CD4-positive, alpha-beta T cell treated with Interleukin-2 at 100 ng/mL for 4 hours (primary cell): ENCODE measurements around the gene SH2D4B.

Source experiments
- DNase-seq: peaks from one replicate; pipeline ENCODE4 v3.0.0-alpha.2; 2020; ENCODE audit warnings: low spot score

Gene SH2D4B

DNA sequence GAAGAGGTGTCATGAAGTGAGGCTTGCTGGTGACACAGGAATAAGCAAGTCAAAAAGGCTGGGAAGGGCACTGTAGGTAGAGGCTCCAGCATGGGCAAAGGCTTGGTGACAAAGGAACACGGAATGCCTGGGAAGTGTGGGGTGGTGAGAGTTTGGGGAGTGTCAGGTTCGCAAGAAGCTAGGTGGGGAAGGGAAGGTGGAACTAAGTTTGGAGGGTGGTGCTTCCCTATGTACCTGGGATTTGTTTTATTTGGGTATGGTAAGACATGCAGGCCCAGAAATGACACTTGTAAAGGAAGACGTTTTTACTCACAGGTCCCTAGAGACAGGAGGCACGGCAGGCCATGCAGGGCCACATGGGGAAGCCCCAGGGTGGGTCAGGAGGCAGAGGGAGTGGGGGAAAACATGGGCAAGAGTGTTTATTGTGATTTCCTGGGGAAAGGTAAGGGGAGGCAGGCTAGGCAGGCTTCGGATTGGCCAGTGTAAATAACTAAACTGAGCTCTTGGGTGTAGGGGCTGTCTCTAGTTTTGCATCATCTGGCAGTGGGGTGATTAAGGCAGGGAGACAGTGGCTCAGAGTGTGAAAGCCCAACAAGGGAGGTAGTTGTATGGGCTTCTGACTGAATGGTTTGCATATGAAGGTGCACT, 52.1 kb downstream of the SH2D4B start:
- no peak for DNase-seq

DNA sequence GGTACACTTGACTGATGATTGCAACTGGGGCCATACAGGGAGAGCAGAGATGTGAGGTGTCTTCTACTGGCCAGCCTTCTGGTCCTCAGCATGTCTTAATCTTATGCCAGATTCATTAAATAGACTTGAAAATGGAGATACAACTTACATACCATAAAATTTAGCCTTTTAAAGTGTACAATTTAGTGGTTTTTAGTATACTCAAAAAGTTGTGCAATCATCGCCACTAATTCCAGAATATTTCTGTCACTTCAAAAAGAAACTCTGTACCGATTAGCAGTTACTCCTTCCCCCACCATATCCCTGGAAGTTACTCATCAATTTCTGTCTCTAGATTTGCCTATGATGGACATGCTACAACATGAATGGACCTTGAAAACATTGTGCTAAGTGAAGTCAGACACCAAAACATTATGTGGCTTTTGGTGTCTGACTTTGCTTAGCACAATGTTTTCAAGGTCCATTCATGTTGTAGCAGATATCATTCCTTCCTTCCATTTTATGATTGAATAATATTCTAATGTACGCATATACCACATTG, 53.0 kb downstream of the SH2D4B start:
- no peak for DNase-seq

DNA sequence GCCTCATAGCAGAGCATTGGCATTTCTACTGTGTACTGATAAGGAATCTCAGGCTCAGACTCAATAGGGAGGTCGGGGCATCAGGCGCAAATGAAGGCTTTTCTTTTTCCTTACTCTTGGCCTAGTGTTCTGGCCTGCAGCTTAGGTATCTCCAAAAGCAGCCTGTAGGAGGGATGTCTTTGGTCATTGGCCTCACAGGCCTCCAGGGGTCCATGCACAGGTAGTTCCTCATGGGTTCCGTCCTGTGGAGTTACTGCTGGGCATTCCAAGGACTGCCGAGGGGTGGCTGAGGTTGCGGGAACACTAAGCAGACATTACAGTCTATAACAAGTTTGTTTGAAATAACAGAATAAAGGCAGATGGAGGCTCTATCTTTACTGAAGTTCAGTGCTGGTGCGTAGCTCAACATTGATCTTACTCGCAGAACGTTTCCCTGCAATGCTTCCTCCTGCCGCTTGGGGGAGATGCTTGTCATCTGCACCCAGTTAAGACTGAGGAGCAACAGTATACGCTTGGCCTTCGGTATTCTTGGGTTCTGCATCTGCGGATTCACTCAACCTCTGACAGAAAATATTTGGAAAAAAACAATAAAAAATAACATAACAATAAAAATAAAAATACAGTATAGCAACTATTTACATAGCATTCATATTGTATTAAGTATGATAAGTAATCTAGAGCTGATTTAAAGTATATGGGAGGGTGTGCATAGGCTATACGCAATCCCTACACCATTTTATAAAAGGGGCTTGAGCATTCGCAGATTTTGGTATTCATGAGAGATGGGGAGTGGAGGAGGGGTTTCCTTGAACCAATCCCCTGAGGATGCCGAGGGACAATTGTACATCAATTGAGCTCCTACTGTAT, 58.9 kb downstream of the SH2D4B start:
- DNase-seq, result peak; percentile 57

DNA sequence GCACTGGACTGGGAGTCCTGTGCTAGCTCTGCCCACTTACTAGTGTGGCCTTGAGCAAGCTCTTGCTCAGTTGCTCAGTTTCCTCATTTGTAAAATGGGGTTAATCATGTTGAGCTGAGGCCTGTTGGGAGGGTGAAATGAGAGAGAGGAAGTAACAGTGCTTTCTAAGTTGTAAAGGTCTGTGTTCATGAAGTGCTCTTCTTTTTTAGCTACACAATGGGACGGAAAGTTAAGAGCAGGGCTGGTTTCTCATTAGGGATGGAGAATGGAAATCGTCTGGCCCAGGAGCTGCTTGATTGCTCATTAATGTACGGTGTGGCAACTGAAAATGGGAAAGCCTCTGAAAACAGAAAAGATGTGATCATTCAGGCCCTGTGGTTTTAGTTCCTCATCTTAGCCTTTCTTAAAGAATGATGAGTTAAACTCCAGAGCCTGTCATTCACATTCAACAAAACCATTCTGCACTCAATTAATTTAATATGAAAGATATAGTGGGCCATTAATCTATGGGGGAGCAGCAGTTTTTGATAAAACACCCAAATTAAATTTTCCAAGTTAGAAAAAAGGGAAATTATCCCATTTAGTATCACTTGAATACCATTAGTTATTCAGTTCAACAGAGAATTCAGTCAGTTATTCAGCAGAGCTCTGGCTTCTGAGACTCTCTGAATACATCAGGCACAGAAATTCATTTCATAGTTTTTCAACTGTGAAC, 60.5 kb downstream of the SH2D4B start:
- DNase-seq, result no peak

DNA sequence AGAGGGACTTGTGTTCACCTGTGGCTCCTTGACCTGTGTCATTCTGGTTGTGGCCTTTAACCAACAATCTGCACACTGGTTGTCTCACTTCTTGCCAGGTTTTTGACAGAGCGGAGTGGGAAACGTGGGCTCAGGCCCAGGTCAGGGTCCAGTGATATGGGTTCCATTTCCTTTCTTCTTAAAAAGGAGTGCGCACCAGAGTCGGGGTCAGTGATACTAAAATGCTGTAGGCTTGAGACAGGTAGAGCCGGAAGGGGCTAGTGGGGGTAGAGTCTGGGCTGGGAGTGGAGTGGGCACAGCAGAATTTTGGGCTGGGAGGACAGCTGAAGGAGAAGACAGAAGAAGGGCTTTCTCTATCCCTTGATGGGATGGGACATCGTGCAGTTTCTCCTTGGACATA, 61.2 kb downstream of the SH2D4B start:
- DNase-seq, result no peak

DNA sequence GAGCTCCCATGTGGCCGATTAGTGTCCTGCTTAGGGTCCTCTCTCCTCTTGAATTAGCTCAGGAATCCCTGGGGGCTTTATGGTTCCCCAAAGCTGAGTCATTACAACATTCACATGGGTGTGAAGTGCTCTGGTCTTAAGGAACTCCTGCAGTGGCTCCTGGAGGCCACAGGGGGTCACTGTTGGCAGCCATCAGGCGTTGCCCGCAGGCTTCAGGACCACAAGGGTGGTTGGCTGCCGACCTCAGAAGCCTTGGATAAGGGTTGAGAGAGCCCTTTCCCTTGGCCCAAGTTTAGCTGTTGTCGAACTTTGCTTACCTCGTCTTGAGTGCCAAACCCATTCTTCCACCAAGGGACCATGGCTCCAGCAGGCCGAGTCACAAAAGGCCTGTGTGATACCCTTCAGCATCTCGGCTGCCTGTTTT, 61.7 kb downstream of the SH2D4B start:
- DNase-seq, result peak; percentile 17

DNA sequence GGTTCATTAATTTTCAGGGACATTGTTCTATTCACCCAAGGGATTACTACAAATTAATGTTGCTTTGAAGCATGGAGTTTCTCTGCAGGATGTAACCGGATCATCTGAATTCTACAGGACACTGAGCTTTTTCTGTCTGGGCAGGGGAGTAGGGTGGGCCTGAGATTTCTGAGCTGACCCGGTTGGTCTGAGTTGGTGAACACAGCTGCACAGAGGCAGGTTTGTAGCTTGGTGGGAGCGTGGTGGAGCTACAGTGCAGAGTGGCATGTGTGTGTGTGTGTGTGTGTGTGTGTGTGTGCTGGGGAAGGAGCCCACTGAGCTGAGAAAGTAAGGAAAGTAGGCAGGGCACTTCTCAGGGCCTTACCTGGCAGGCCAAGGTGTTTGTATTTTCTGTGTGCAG, 62.6 kb downstream of the SH2D4B start:
- no peak for DNase-seq

DNA sequence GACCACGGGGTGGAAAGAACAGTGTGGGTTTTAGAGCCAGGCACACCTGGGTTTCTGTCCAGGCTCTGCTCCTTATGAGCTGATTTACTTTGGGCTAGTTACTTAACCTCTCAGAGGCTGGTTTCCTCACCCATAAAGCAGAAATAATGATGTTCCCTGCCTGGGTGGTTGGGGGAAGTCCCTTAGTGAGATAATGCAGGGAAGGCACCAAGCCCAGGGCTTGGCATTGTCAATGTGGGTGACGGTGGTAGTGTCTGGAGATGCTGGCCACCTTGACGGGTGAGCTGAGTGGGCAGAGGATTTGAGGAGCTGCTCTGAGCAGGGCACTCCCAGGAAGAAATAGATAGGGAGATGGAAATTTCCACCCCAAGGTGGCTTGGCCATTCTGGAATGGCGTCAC, 65.2 kb downstream of the SH2D4B start:
- DNase-seq, result no peak

DNA sequence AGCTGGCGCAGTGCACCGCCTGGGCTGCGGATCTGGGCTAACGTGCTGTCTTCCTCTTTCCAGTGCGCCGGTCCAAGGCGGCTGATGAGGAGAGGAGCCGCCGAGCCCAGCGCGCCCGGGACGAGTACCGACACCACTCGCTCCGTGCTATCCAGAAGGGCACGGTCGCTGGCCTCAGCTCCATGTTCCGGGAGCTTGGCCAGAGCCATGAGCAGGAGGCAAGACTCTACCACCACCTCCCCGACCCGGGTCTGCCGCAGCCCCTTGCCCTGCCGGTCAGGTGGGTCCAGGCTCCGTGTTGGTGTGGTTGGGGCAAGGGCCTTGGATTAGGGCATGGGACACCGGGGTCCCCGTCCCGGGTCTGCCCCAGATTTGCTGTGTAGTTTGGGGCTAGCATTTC, 65.8 kb downstream of the SH2D4B start:
- DNase-seq, result no peak

DNA sequence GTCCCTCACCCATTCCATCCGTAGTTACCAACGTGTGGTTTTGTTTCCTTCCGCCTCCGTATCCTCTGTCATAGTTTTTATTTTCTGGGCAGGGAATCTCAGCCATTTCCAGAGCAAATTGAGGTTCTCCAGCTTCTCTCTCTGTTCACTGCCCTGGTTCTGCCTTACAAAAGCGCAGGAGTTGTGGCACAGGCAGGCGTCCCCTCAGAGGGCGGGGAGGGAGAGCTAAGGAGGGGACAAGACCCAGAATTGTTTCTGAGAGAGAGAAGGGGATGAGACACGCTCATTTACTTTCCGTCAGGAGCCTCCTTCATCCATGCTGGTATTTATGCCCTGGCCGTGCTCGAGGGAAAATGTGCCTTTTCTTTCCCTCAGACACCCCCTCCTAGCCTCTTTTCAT, 71.0 kb downstream of the SH2D4B start:
- no peak for DNase-seq

DNA sequence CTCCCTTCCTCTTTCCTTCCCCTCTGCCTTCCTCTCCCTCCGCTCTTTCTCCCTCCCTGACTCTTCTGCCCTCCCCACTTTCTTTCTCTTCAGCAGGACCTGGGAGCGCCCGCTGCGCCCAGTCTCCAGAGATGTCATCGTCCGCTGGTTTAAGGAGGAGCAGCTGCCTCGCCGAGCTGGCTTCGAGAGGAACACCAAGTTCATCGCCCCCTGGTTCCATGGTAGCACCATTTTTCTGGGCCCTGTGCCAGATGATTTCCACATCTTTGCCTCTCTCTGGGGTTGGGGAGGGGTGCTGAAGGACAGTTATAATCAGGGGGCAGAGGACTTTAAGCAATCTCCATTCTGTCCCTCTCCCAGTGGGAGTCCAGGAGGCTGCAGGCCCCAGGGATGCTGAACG, 71.6 kb downstream of the SH2D4B start:
- no peak for DNase-seq

DNA sequence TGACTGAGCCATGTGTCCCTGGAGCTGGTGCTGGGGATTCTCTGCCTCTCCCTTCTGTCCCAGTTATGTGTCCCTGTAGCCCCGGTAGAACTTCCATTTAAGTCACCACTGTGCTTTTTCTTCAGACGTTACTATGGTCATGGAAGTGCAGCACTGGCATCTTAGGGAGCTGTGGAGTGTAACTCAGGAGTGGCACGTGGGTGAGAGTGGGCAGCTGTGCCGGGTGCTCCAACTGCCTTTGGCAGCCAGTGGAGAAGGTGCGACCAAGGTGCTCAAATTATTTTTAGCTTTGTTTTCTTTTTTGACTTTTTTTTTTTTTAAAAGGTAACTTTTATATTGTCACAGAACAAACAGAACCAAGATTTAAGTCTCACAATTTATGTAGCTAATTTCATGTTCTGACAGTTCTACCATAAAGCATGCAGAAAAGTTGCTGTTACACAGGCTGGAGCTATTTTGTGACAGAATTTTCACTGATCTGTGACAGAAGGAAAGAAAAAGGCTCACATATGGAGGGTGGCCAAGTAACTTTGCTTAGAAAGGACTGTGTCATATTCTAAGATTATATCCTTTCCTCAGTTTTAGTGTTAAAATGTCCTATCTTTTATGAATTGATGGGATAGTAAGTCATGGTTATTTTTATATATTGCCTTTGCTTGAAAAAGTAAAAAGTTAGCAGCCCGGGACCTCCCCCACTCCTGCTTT, 73.9 kb downstream of the SH2D4B start:
- no peak for DNase-seq

DNA sequence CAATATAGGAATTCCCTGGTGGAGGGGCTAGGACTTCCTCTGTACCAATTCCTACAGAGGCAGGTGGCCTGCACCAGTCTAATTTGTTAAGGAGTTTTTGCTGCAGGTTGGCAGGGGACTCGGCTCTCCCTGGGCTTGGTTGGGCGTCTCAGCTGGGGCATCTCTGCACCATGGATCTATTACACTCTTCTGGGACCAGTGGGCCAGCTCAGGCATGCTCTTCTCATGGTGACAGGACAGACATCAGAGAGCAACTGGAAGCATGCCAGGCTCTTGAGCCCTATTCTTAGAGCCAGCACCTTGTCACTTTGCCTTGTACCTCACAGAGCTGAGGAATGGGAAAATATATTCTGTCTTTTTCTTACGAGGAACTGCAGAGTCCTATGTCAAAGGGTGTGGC, 74.6 kb downstream of the SH2D4B start:
- no peak for DNase-seq

DNA sequence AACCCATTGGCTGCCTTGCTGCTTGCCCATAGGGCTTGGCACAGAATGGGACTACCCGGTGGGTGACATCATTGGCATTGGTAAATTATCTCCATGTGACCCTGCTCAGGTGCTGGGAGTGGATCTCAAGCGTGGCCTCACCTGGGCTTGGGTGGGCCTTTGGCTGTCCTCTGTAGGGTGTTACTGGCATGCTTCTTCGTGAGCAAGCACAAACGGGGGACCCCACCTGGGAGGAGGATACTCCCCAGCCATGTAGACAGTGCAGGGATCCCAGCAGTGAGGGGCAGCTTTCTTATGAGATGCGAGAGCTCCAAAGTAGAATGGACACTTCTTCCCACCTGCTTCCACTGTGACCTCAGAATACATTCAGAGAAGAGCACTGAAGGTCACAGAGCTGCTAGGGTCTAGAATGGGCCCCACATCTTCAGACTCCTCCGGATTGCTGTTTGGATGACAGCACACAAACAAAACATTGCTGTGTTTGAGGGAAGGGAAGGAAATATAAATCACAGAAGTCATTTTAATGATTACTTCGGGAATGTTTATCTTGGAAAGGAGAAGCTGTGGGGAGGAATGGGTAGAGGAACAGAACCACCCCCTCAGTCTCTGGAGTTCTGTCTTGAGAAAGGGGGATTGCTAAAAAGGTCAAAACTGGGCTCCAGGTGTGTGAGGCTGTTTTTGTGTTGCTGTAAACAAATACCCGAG, 75.9 kb downstream of the SH2D4B start:
- DNase-seq, result no peak

DNA sequence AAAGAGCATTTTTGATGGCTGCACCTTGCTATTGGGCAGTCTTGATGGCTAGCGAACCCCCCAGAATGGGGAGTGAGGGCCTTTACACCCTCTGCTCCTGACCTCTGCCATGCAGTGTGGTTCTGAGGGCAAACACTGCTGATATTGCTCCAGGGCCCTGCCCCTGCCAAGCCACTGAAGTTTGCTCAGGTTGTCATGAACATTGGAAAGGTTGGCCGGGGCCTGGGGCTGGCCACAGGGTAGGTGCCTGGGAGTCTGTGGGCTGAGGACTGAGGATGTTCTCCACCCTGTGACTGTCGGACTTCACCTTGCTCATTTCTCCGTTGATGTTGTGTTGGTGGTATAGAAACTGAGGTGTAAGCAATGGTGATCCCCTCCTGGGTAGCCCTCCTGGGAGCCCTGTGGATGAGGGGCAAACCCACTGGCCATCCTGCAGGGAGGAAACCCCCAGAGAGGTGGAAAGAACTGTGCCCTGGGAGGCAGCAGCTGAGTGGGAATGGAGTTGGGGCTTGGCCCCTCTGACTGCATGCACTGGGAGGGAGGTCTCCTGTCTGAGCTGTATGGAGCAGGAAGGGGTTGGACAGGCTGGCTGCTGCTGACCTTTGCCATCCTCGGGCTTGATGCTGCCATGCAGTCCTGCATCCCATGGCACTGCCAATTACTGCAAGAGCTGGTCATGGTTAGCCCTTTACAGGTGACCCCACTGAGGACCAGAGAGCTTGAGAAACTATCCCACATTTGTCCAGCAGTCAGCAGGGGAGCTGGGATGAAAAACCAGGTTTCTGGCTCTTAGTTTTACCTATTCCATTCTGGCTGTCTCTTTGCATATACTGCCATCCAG, 77.1 kb downstream of the SH2D4B start:
- no peak for DNase-seq

DNA sequence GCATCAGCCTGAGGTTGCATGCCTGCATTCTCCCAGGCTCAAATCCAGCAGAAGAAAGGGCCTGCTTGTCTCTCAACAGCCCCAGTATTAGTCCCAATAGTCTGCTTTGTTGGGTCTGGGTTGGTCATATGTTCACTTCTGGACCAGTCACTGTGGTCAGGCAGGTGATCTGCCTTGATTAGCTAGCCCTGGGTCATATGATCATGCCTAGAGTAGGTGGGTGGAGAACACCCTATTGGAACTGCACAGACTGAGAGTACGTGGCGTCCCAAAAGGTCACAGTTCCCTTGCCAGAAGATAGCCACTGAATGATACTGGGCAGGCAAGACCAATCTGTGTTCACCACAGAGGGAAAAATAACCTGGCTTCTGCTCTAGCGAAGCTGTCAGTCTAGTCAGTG, 80.1 kb downstream of the SH2D4B start:
- no peak for DNase-seq

DNA sequence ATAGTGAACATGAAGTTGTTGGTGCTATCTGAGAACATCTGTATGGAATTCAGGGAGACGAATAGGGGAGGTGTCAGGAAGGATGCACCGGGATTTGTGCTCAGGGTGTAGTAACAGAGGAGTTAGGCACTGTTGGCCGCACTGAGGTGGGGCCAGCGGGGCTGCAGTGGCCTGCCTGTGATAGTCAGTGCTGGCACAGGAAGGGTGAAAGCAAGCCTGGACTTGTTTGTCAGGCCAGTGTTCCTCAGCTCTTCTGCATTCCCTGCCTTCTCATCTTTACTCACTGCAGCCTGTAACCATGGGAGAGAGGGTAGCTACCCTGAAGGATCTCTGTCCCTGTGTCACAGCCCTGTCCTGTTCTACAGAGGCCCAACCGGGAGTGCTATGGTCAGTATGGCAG, 81.3 kb downstream of the SH2D4B start:
- no peak for DNase-seq

DNA sequence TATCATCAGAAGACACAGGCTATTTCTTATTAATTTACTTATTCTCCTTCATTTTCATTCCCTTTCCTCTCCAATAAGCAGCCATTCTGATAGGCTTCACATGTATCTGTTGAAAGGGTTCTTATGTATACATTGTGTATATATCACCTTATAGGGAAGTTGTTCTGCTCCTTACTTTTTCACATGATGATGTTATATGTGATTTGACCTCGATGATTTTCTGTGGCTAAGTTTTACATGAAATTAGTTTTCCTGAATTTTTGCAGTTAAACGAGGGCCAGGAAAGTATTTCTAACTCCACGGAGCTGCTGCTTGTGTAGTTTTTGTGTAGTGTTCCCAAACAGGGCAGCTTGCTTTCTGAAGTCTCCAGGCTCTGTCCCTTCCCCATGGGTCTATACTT, 84.5 kb downstream of the SH2D4B start:
- DNase-seq, result no peak

DNA sequence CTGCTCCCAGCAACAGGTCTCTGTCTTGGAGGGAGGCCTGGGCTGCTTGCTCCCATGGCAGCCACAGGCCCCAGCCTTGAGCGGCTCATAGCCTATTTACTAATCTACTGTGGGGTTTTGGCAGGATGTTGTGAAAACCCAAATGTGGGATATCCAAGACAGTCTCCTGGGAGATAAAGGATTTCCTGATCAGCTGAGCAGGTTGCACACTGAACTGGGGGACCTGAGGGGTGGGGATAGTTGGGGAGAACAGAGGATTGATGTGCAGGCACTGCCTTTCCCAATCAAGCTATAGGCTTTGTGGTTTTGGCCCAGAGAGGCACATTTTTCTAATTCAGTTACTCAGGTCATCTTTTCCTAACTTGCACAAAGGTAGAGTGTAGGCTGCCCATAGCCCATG, 92.6 kb downstream of the SH2D4B start:
- DNase-seq, result no peak

DNA sequence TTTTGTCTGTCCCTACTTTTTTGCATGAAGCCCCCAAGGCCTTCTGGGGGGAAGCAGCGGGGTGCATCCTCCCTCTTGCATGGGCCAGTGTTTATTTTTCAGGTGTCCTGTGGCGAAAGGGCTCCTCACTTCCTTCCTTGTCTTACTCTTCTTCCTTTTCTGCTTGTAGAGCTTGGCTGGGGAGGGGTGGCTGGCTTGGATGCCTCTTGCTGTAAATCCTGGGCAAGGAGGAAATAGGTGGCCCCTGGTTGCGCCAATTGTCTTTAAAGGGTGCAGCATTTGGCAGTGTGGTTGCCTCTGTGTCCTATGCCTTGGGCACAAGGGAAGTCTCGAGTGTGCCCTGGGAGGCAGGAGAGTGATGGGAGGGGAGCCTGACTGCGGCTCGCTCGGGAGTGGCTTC, 95.0 kb downstream of the SH2D4B start:
- DNase-seq, result no peak
